Astrocyte of the cerebellum (primary cell): Measurements from ENCODE around the gene AQP10.

Experiments used
- DNase-seq: peaks from one replicate; pipeline ENCODE4 v3.0.0-alpha.2; 2011; ENCODE audit warnings: low read depth
- H3K4me3 ChIP-seq: 2 replicates; pipeline ENCODE4 v1.5.1; 2011; ENCODE audit warnings: mild to moderate bottlenecking, low read depth, low read length, moderate library complexity
- in situ Hi-C: cut with HindIII; loops from 2 replicates; pipeline ENCODE4 v1.10.0; 2017; ENCODE audit warnings: low sequenced_read_pairs
- TF ChIP-seq, protein P1 (sequence below): IDR thresholded peaks from 2 replicates; pipeline ENCODE4 v1.5.1; 2012; ENCODE audit warnings: low read length, low read depth, moderate library complexity, mild to moderate bottlenecking; ENCODE audit errors: missing control alignments

Gene AQP10

DNA sequence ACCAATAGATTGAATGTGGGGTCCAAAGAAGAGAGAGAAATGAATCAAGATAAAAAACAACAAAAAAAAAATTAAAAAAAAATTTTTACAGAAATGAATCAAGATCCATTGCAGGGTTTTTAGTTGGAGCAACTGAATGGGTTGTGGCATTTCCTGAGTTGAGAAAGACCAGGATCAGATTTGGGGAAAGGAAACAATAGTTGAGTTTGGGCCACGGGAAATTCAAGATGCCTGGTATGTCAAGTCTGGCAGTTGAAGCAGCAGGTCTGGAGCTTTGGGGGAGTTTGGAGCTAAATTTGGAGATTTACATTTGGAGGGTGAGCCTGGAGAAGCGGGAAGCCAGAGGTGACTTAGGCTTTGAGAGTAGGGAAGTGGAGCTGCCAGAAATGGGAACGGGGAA is 27.1 kb downstream of the AQP10 start:
- H3K4me3 ChIP-seq = no peak overlapping the region
- TF ChIP-seq, protein P1, sequence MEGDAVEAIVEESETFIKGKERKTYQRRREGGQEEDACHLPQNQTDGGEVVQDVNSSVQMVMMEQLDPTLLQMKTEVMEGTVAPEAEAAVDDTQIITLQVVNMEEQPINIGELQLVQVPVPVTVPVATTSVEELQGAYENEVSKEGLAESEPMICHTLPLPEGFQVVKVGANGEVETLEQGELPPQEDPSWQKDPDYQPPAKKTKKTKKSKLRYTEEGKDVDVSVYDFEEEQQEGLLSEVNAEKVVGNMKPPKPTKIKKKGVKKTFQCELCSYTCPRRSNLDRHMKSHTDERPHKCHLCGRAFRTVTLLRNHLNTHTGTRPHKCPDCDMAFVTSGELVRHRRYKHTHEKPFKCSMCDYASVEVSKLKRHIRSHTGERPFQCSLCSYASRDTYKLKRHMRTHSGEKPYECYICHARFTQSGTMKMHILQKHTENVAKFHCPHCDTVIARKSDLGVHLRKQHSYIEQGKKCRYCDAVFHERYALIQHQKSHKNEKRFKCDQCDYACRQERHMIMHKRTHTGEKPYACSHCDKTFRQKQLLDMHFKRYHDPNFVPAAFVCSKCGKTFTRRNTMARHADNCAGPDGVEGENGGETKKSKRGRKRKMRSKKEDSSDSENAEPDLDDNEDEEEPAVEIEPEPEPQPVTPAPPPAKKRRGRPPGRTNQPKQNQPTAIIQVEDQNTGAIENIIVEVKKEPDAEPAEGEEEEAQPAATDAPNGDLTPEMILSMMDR = no peak
- DNase-seq = no peak
- in situ Hi-C loops = no loop called here

DNA sequence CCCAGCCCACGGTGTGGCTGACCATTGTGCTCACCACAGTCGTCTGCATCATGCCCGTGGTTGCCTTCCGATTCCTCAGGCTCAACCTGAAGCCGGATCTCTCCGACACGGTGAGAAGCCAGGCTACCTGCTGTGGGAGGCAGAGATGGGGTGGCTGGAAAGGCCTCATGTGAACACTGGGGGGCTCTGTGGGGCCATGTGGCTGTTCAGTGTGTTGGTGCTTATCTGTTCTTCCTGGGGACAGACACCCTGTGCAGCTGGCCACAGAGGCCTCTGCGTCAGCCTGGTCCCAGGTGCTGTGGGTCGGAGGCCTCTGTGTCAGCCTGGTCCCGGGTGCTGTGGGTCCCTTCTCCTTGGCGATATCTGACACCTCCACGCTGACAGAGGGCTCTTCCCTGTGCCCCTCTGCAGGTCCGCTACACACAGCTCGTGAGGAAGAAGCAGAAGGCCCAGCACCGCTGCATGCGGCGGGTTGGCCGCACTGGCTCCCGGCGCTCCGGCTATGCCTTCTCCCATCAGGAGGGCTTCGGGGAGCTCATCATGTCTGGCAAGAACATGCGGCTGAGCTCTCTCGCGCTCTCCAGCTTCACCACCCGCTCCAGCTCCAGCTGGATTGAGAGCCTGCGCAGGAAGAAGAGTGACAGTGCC is 27.7 kb downstream of the AQP10 start:
- in situ Hi-C loops = no loop called here
- TF ChIP-seq, protein P1 = no peak
- no peak for DNase-seq
- H3K4me3 ChIP-seq = no peak overlapping the region

- no peak for DNase-seq
- TF ChIP-seq, protein P1 = no peak
- in situ Hi-C loops = no loop called here
- H3K4me3 ChIP-seq = no peak overlapping the region
Observed at GRCh38 chr1:154349121-154349520, 28.2 kb downstream of the AQP10 start.

DNA sequence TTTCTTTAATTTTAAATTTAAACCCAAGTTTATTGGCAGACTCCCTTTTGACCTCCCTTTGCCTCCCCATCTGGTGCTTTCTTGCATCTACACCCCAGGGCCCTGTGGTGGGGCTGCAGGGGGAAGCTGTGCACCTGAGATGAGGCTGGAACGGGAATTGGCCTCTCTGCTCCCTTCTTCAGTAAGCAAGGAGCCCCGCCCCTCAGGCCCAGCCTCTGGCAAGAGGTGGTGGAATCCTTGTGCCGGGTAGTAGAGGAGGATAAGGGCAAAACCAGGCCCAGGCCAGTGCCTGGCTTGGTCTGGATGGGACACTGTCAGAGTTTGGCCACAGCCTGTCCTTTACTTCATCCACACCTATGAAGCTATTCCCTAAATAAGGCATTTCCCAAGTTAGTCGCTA is 29.5 kb downstream of the AQP10 start:
- in situ Hi-C loops = no loop called here
- H3K4me3 ChIP-seq = no peak overlapping the region
- DNase-seq = no peak
- TF ChIP-seq, protein P1 = no peak

GRCh38 chr1:154351363-154352068 is 30.6 kb downstream of the AQP10 start:
- in situ Hi-C loops = no loop called here
- no peak for DNase-seq

GRCh38 chr1:154352245-154352580 is 31.3 kb downstream of the AQP10 start:
- peak overlapping the region; percentile 42 for H3K4me3 ChIP-seq
- in situ Hi-C loops = no loop called here
- TF ChIP-seq, protein P1 = no peak
- no peak for DNase-seq

More at GRCh38 chr1:154351363-154352068, 30.6 kb downstream of the AQP10 start:
- TF ChIP-seq, protein P1 = no peak
- no peak overlapping the region for H3K4me3 ChIP-seq
